Skeletal muscle tissue (tissue), 4 donors: ENCODE results near the gene BICD1. TPM values are rescaled to one million over a fixed set of nuclear protein-coding genes. Genes with fewer than 3 reads are reported as not detected.

Experiments used
- H3K27ac ChIP-seq: one replicate; pipeline ENCODE4 v1.7.0; 2013; ENCODE audit warnings: mild to moderate bottlenecking, low read depth, low read length, inconsistent platforms
- H3K27me3 ChIP-seq, 3 donors: one replicate each; pipeline ENCODE4 v1.7.0; 2013; ENCODE audit warnings: low read length in 3 of 3; ENCODE audit not compliant: control insufficient read depth in 3 of 3, insufficient read depth in 3 of 3
- H3K36me3 ChIP-seq, 3 donors: one replicate each; pipeline ENCODE4 v1.7.0; 2013; ENCODE audit warnings: low read length in 3 of 3; ENCODE audit not compliant: control insufficient read depth in 3 of 3, insufficient read depth in 3 of 3
- H3K4me1 ChIP-seq, 3 donors: one replicate each; pipeline ENCODE4 v1.7.0; 2013; ENCODE audit warnings: low read length in 3 of 3, mild to moderate bottlenecking in 3 of 3; ENCODE audit not compliant: control insufficient read depth in 3 of 3, insufficient read depth in 3 of 3
- H3K4me3 ChIP-seq, 3 donors: one replicate each; pipeline ENCODE4 v1.7.0; 2013; ENCODE audit warnings: low read length in 3 of 3
- H3K9ac ChIP-seq, 3 donors: one replicate each; pipeline ENCODE4 v1.7.0; 2013; ENCODE audit warnings: low read length in 3 of 3, mild to moderate bottlenecking in 3 of 3, moderate library complexity in 2 of 3, low read depth in 1 of 3
- H3K9me3 ChIP-seq, 3 donors: one replicate each; pipeline ENCODE4 v1.7.0; 2013; ENCODE audit warnings: low read length in 3 of 3; ENCODE audit not compliant: control insufficient read depth in 3 of 3
- total RNA-seq: library from RNA; depleted of rRNA; stranded (reverse); fragments of >200 nt; gene quantifications from one replicate; pipeline ENCODE4 v1.2.3, GENCODE V29; 2014
- donor health status: Osteomylitis.

BICD1 gene
- total RNA-seq, 1 donor from 2014 or later: 7.8 TPM

GRCh38 chr12:32151552-32151951 is 44.9 kb downstream of the BICD1 start:
- Histone ChIP-seq H3K9me3 (no peaks in the 10 kb centered on the region), H3K4me1 (peaks cover 0 to 4% (median 0%) of the 10 kb centered on the region in 3 donors), H3K27ac (no peak overlapping the region), H3K27me3 (no peaks in the 10 kb centered on the region), H3K4me3 (no peak overlapping the region), H3K36me3 (no peaks in the 10 kb centered on the region), H3K9ac (no peak overlapping the region)

- H3K27me3 ChIP-seq: no peaks in the 10 kb centered on the region
- H3K9me3 ChIP-seq: no peaks in the 10 kb centered on the region
- H3K27ac ChIP-seq: no peak overlapping the region
- H3K9ac ChIP-seq: no peak overlapping the region
- no peak overlapping the region for H3K4me3 ChIP-seq
- peaks cover 0 to 8% (median 0%) of the 10 kb centered on the region in 3 donors for H3K4me1 ChIP-seq
- no peaks in the 10 kb centered on the region for H3K36me3 ChIP-seq
Observed at GRCh38 chr12:32155041-32155440, 48.4 kb downstream of the BICD1 start.

GRCh38 chr12:32155961-32156529 is 49.4 kb downstream of the BICD1 start:
- Histone ChIP-seq H3K4me1 (peaks cover 0 to 8% (median 0%) of the 10 kb centered on the region in 3 donors), H3K9me3 (no peaks in the 10 kb centered on the region), H3K4me3 (no peak overlapping the region), H3K9ac (no peak overlapping the region), H3K27ac (no peak overlapping the region), H3K36me3 (no peaks in the 10 kb centered on the region), H3K27me3 (no peaks in the 10 kb centered on the region)

GRCh38 chr12:32158525-32158924 is 51.9 kb downstream of the BICD1 start:
- no peak overlapping the region for H3K4me3 ChIP-seq
- no peaks in the 10 kb centered on the region for H3K27me3 ChIP-seq
- no peaks in the 10 kb centered on the region for H3K36me3 ChIP-seq
- no peak overlapping the region for H3K9ac ChIP-seq
- no peaks in the 10 kb centered on the region for H3K9me3 ChIP-seq
- H3K27ac ChIP-seq: no peak overlapping the region
- H3K4me1 ChIP-seq: peaks cover 0 to 8% (median 0%) of the 10 kb centered on the region in 3 donors

- Histone ChIP-seq H3K27me3 (no peaks in the 10 kb centered on the region), H3K9me3 (no peaks in the 10 kb centered on the region), H3K36me3 (no peaks in the 10 kb centered on the region), H3K4me3 (no peak overlapping the region), H3K4me1 (peaks cover 0 to 8% (median 0%) of the 10 kb centered on the region in 3 donors), H3K27ac (no peak overlapping the region), H3K9ac (no peak overlapping the region)
Observed at GRCh38 chr12:32159381-32159780, 52.7 kb downstream of the BICD1 start.

- peaks cover 0 to 8% (median 0%) of the 10 kb centered on the region in 3 donors for H3K4me1 ChIP-seq
- no peak overlapping the region for H3K27ac ChIP-seq
- no peaks in the 10 kb centered on the region for H3K36me3 ChIP-seq
- no peaks in the 10 kb centered on the region for H3K9me3 ChIP-seq
- H3K27me3 ChIP-seq: no peaks in the 10 kb centered on the region
- no peak overlapping the region for H3K9ac ChIP-seq
- H3K4me3 ChIP-seq: no peak overlapping the region
Observed at GRCh38 chr12:32159925-32160324, 53.3 kb downstream of the BICD1 start.

GRCh38 chr12:32161058-32161457 is 54.4 kb downstream of the BICD1 start:
- H3K9ac ChIP-seq: no peak overlapping the region
- no peak overlapping the region for H3K4me3 ChIP-seq
- H3K27ac ChIP-seq: no peak overlapping the region
- peaks cover 0 to 6% (median 0%) of the 10 kb centered on the region in 3 donors for H3K4me1 ChIP-seq
- no peaks in the 10 kb centered on the region for H3K27me3 ChIP-seq
- H3K9me3 ChIP-seq: no peaks in the 10 kb centered on the region
- H3K36me3 ChIP-seq: no peaks in the 10 kb centered on the region

GRCh38 chr12:32163596-32163995 is 56.9 kb downstream of the BICD1 start:
- Histone ChIP-seq H3K9ac (no peak overlapping the region), H3K4me1 (peaks cover 0 to 4% (median 0%) of the 10 kb centered on the region in 3 donors), H3K4me3 (no peak overlapping the region), H3K27ac (no peak overlapping the region), H3K9me3 (peaks cover 0 to 3% (median 0%) of the 10 kb centered on the region in 3 donors), H3K27me3 (no peaks in the 10 kb centered on the region), H3K36me3 (no peaks in the 10 kb centered on the region)

GRCh38 chr12:32166510-32166909 is 59.9 kb downstream of the BICD1 start:
- H3K36me3 ChIP-seq: no peaks in the 10 kb centered on the region
- no peak overlapping the region for H3K4me3 ChIP-seq
- no peaks in the 10 kb centered on the region for H3K4me1 ChIP-seq
- H3K9ac ChIP-seq: no peak overlapping the region
- H3K27ac ChIP-seq: no peak overlapping the region
- H3K27me3 ChIP-seq: no peaks in the 10 kb centered on the region
- peaks cover 0 to 3% (median 0%) of the 10 kb centered on the region in 3 donors for H3K9me3 ChIP-seq

DNA sequence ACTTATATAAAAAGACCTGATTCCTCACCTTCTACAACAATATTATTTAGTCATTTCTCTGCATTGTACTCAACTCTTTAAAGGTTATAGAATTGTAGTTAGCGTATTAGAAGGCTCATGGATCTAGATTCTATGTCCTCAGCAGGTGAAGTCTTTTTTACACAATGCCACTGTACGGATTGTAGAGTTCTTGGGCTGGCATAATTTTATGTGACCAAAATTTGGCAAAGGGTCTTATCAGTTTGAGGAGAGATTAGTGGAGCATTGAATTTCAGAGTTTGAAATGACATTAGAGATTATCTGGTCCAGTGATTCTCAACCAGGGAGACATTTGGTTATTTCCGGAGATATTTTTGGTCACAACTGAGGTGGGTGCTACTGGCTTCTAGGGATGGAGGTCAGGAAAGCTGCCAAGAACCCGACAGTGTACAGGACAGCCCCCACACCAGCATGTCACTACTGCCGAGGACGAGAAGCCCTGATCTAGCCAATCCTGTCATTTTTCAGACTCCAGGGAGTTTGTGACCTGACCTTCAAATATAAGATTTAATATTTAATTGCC is 63.9 kb downstream of the BICD1 start:
- Histone ChIP-seq H3K4me1 (no peaks in the 10 kb centered on the region), H3K27ac (no peak overlapping the region), H3K27me3 (no peaks in the 10 kb centered on the region)

More for the DNA sequence above, 63.9 kb downstream of the BICD1 start:
- peaks cover 0 to 3% (median 0%) of the 10 kb centered on the region in 3 donors for H3K9me3 ChIP-seq
- no peaks in the 10 kb centered on the region for H3K36me3 ChIP-seq
- H3K9ac ChIP-seq: no peak overlapping the region
- no peak overlapping the region for H3K4me3 ChIP-seq
